ENCODE data around the gene PRMT6. TPM values are rescaled to one million over a fixed set of nuclear protein-coding genes. Genes with fewer than 3 reads are reported as not detected.

Gene PRMT6
- total RNA-seq, 3 donors from 2014 or later (not counting 1 experiment from before 2014, with no cell fraction given), result 6.4 to 9.9 (median 8.8) TPM

DNA sequence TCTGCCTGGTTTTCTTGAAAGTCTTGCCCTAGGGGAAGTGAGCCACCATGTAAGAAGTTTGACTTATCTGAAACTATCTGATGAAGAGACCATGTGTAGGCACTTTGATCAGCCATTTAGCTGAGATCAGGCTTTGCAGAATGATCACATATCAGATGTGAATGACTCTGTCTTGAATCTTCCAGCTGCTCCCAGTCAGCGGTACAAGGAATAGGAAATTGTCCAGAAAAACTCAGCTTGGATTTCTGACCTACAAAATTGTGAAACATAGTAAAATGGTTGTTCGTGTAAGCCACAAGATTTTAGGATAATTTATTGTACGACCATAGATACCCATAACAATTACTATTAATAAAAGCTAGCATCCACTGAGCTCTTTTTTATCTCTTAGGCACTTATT, 42.5 kb downstream of the PRMT6 start:
- Histone ChIP-seq H3K27me3 (ENCODE audit: control insufficient read depth, insufficient read depth, low read length) (no peaks in the 10 kb centered on the region), H3K9me3 (ENCODE audit: control insufficient read depth, insufficient read depth, low read length) (no peaks in the 10 kb centered on the region), H3K27ac (ENCODE audit: low read length) (no peak overlapping the region), H3K4me1 (ENCODE audit: control insufficient read depth, insufficient read depth, low read length) (no peaks in the 10 kb centered on the region), H3K4me3 (ENCODE audit: low read length) (no peak overlapping the region), H3K36me3 (ENCODE audit: control insufficient read depth, insufficient read depth, low read length) (no peaks in the 10 kb centered on the region)
- Mint-ChIP-seq H3K4me3 (no peak overlapping the region), H3K9me3 (no peaks in the 10 kb centered on the region), H3K4me1 (no peaks in the 10 kb centered on the region), H3K27ac (no peak overlapping the region), H3K36me3 (no peaks in the 10 kb centered on the region), H3K27me3 (ENCODE audit: low read depth in 2 of 2) (peaks cover 0 to 7% of the 10 kb centered on the region in 2 donors)
- TF ChIP-seq, protein P1, sequence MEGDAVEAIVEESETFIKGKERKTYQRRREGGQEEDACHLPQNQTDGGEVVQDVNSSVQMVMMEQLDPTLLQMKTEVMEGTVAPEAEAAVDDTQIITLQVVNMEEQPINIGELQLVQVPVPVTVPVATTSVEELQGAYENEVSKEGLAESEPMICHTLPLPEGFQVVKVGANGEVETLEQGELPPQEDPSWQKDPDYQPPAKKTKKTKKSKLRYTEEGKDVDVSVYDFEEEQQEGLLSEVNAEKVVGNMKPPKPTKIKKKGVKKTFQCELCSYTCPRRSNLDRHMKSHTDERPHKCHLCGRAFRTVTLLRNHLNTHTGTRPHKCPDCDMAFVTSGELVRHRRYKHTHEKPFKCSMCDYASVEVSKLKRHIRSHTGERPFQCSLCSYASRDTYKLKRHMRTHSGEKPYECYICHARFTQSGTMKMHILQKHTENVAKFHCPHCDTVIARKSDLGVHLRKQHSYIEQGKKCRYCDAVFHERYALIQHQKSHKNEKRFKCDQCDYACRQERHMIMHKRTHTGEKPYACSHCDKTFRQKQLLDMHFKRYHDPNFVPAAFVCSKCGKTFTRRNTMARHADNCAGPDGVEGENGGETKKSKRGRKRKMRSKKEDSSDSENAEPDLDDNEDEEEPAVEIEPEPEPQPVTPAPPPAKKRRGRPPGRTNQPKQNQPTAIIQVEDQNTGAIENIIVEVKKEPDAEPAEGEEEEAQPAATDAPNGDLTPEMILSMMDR (IDR thresholded peaks at IDR 0.05), result no peak
- intact Hi-C loops (cut with micrococcal nuclease), result no loop called here
- WGBS (ENCODE audit: insufficient coverage), result 96% methylated on average over 2 of the region's 3 CpGs
- no peak for ATAC-seq
- DNase-seq, result no peak

DNA sequence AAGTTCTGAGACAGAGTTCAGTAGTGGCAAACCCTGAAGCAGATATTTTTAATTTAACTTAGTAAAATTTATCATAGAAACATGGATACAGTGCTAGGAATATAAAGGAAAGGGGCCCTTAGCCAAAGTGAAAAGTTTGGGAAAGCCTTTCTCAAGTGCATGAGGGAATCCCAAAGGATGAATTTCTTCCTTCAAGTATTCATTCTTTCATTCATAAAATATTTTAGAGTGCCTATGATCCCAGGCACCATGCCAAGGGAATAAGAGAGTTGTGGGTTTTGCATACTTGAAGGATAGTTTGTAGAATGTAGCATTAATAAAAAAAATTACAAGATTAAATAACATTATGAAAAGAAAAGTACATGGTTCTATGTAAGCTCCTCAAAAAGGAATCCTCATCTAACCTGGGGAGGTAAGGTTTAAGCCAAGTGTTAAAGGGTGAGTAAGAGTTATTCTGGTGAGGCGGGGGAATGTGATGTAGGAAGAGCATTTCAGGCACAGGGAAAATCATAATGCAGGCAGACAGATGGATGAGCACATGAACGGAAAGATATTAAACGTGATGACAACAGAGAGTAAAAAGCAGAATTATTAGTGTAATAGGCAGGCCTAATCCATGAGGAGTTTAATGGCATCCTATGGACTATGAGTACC, 44.0 kb downstream of the PRMT6 start:
- DNase-seq, result no peak
- H3K27me3 ChIP-seq (ENCODE audit: control insufficient read depth, insufficient read depth, low read length), result no peaks in the 10 kb centered on the region
- H3K4me3 ChIP-seq (ENCODE audit: low read length), result no peak overlapping the region
- Mint-ChIP-seq H3K27ac (no peak overlapping the region), H3K27me3 (ENCODE audit: low read depth in 2 of 2) (peaks cover 0 to 7% of the 10 kb centered on the region in 2 donors), H3K36me3 (no peaks in the 10 kb centered on the region), H3K4me3 (no peak overlapping the region), H3K4me1 (no peaks in the 10 kb centered on the region), H3K9me3 (no peaks in the 10 kb centered on the region)
- no peaks in the 10 kb centered on the region for H3K36me3 ChIP-seq (ENCODE audit: control insufficient read depth, insufficient read depth, low read length)
- no peaks in the 10 kb centered on the region for H3K9me3 ChIP-seq (ENCODE audit: control insufficient read depth, insufficient read depth, low read length)
- H3K27ac ChIP-seq (ENCODE audit: low read length), result no peak overlapping the region
- intact Hi-C loops (cut with micrococcal nuclease), result no loop called here
- no peaks in the 10 kb centered on the region for H3K4me1 ChIP-seq (ENCODE audit: control insufficient read depth, insufficient read depth, low read length)
- 87% methylated on average over 3 of the region's 3 CpGs for WGBS (ENCODE audit: insufficient coverage)
- TF ChIP-seq, protein P1 (IDR thresholded peaks at IDR 0.05), result no peak
- ATAC-seq, result no peak

DNA sequence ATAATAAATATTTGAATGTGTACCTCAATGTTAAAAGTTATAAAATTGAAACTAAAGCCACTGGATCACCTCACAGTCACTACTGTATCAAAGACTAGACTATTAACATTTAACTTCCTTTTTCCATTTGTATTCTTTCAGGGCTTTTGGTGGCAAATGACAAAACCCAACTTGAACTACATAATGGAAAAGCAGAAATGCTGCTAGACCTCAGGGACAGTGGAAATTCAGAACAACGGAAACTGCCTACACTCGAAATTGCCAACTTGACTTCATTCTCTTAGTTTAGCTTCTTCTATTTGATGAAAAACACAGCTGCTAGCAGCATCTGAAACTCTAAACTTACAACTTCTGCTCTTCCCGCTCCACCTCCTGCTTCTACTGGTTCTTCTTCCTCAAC, 49.4 kb downstream of the PRMT6 start:
- Histone ChIP-seq H3K9me3 (ENCODE audit: control insufficient read depth, insufficient read depth, low read length) (no peaks in the 10 kb centered on the region), H3K36me3 (ENCODE audit: control insufficient read depth, insufficient read depth, low read length) (no peaks in the 10 kb centered on the region), H3K27me3 (ENCODE audit: control insufficient read depth, insufficient read depth, low read length) (no peaks in the 10 kb centered on the region), H3K27ac (ENCODE audit: low read length) (no peak overlapping the region), H3K4me1 (ENCODE audit: control insufficient read depth, insufficient read depth, low read length) (no peaks in the 10 kb centered on the region), H3K4me3 (ENCODE audit: low read length) (no peak overlapping the region)
- H3K4me3 Mint-ChIP-seq, result no peak overlapping the region
- no peaks in the 10 kb centered on the region for H3K9me3 Mint-ChIP-seq
- ATAC-seq (no peak), DNase-seq (no peak)
- no peaks in the 10 kb centered on the region for H3K36me3 Mint-ChIP-seq
- peaks cover 6 to 7% of the 10 kb centered on the region in 2 donors for H3K27me3 Mint-ChIP-seq (ENCODE audit: low read depth in 2 of 2)
- 81% methylated on average over 3 of the region's 3 CpGs for WGBS (ENCODE audit: insufficient coverage)
- intact Hi-C loops (cut with micrococcal nuclease), result no loop called here
- no peak overlapping the region for H3K27ac Mint-ChIP-seq
- H3K4me1 Mint-ChIP-seq, result no peaks in the 10 kb centered on the region
- TF ChIP-seq, protein P1 (IDR thresholded peaks at IDR 0.05), result no peak

Other genes starting within 250 kb of the PRMT6 start
- under 1 TPM in 1 of 3 donors, not detected in 2; 0.58 TPM for gene NTNG1, start 84.4 kb downstream of the PRMT6 start, total RNA-seq